ENCODE measurements around the gene THAP11.
A peak's percentile ranks its signal among the peaks of the same experiment; 100 is the strongest.
"Not testable (repeated sequence)": the region's sequence is repeated elsewhere in the genome, so short reads cannot be mapped to it uniquely, and the experiment has no call there.

THAP11 gene

DNA sequence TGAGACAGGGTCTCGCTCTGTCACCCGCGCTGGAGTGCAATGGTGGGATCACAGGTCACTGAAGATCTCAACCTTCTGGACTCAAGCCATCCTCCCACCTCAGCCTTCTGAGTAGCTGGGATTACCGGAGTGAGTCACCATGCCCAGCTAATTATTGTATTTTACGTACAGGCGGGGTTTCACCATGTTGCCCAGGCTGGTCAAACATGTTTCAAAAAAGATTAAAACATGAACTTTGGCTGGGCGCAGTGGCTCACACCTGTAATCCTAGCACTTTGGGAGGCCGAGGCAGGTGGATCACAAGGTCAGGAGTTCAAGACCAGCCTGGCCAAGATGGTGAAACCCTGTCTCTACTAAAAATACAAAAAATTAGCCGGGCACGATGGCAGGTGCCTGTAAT, 4.9 kb upstream of the THAP11 start:
- DNase-seq (ENCODE audit: low read depth), result not testable (repeated sequence)

DNA sequence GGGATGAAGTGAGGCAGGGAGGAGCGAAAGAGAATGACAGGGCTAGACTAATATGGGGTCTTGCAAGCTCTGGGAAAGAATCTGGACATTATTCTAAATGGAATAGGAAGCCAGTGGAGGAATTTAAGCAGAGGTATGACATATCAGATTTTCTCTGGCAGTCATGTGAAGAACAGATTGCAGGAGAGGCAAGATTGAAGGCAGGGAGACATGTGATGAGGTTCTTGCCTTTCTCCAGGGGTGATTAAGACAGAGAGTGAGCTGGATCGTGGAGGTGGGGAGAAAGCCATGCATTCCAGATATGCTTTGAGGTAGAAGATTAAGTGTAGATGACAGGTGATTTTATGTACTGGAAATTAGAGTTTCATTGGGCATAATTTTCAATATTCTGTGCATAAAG, 4.3 kb upstream of the THAP11 start:
- no peak for DNase-seq (ENCODE audit: low read depth)

DNA sequence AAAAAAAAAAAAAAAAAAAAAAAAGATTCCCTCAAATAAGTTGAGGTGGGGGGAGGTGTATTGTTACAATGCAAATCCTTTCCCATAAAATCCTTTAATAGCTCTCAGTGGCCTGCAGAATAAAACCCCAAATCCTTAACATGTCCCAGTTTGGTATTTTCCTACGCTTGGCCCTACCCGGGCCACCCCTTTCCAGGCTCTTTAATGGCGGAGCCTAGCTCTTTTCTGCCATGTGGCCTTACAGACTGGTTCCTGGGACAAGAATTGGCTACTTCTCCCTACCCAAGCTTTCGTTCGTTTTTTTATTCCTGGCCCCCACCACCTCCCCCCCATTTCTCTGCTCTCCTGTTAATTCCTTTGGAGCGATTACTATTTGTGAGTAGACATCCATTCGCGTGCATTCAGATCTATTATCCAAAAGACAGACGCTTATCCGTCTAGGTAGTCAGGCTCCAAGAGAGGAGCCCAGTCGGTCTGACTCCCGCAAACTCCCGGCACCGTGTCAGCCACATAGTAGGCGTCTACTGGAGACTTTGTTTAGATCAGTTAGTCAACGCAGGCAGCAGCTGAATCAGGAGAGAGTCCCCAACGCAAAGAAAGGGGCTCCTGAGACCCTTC, 813 bp upstream of the THAP11 start:
- DNase-seq (ENCODE audit: low read depth), result no peak

DNA sequence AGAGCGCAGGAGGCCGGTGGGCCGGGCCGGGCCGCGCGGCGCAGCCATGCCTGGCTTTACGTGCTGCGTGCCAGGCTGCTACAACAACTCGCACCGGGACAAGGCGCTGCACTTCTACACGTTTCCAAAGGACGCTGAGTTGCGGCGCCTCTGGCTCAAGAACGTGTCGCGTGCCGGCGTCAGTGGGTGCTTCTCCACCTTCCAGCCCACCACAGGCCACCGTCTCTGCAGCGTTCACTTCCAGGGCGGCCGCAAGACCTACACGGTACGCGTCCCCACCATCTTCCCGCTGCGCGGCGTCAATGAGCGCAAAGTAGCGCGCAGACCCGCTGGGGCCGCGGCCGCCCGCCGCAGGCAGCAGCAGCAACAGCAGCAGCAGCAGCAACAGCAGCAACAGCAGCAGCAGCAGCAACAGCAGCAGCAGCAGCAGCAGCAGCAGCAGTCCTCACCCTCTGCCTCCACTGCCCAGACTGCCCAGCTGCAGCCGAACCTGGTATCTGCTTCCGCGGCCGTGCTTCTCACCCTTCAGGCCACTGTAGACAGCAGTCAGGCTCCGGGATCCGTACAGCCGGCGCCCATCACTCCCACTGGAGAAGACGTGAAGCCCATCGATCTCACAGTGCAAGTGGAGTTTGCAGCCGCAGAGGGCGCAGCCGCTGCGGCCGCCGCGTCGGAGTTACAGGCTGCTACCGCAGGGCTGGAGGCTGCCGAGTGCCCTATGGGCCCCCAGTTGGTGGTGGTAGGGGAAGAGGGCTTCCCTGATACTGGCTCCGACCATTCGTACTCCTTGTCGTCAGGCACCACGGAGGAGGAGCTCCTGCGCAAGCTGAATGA, 606 bp downstream of the THAP11 start:
- peak; percentile 30 for DNase-seq (ENCODE audit: low read depth)

DNA sequence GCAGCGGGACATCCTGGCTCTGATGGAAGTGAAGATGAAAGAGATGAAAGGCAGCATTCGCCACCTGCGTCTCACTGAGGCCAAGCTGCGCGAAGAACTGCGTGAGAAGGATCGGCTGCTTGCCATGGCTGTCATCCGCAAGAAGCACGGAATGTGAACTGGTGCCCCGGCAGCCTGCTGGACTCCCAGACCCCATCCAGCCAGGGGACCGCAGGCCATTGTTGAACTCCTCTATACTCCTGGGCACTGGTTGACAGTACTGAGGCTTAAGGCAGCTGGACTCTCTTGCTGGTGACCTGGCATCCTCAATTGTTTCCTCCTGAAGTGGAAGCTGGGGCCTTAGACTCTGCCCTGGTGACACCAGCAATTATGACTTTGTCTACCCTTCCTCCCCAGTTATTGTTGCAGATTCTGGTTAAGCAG, 1.2 kb downstream of the THAP11 start:
- DNase-seq (ENCODE audit: low read depth), result no peak

DNA sequence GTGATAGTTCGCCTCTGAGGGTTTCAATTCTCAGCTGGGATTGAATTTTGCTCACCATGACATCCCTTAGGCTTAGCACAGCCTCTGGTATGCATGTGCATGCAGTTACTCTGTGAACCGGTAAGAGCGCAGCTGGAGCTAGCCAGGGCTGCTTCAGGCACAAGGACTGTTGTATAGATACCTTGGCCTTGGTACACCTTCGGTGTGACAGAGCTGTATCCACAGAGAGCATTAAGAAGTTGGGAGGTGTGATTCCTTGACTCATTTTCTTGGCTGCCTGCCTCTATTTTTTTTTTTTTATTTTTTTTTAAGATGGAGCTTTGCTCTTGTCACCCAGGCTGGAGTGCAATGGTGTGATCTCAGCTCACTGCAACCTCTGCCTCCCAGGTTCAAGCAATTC, 2.4 kb downstream of the THAP11 start:
- DNase-seq (ENCODE audit: low read depth), result no peak

DNA sequence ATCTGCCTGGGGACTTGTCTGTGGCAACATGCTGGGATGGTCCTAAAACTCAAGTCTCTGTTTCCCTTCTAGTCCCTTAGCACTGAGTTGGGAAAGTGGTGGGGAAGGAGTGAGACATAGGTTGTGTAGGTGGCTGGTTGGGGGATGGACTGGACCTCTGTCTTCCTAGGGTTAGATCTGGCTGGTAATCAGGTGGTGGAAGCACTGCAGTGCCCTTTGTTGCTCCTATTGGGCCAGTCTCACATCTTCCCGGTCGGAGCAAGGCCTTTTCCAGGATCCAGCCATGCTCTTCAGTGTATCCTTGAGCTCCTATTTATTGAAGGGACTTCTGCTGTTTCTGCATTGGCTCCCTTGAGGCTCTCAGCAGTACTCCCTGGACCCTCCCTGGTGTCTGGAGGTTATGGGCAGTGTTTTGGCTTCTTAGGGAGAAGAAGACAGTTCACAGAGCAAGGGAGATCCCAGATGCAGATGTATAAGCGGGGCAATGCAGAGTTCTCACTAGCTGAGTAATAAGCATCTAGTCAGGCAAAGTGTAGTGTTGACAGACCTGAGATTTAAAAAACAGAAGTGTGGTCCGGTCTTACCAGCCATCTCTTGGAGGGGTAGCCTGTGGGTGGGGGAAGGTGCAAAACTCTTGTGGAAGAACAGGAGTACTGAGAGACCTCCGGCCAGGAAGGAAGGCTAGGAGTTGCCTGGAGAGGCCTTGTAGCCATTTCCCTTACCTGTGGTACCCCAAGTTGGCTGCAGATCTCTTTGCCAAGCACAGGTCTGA, 3.4 kb downstream of the THAP11 start:
- no peak for DNase-seq (ENCODE audit: low read depth)

DNA sequence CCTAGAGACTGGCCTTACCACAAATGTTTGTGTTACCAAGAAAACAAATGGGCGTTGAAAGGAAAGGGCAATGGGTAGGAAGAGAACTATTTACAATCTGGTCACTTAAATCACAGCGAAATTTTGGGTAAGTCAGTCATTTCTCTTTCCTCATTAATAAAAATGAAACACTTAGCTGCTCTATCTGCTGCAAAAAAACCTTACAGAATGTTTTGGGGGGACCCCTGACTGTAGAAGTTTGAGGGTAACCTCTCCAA, 3.9 kb downstream of the THAP11 start:
- DNase-seq (ENCODE audit: low read depth), result no peak

DNA sequence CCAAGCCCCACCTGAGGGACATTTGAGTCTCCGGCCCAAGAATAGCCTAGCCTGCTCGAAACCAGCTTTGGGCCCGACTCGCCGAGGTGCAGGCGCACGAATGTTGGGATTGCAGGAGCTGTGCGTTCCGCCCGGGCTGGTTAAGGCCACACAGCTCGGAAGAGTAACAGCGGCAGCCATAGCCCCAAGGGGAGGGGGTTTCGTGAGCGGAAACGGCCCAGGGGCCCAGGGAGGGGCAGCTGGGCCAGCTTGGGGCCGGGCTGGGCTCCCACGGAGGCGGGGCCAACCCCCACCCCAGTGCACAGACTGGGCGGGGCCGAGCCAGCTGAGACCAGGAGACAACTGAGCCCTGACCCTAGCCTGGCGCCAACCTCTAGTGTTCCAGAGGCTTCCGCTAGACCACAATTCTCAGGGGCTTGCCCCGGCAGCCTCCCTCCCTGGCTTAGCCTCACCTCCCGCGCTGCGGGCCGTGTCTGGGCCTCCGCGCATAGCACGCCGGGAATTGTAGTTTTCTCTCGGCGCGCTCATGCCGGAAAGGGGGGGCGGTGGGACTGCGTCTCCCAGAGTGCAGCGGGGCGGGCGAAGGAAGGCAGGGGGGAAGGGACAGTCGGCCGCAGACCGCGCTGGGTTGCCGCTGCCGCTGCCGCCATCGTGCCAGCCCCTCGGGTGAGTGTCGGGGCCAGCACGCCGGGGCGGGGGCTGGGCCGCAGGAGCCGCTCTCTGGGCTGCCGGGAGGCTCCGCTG, 4.4 kb downstream of the THAP11 start, which contains the start of gene NUTF2:
NUTF2 (plus strand) TSS at position 614 of the 744 bp plus-strand sequence. CDS start 18,198 bp downstream, outside the sequence.
- peak; percentile 90 for DNase-seq (ENCODE audit: low read depth)

DNA sequence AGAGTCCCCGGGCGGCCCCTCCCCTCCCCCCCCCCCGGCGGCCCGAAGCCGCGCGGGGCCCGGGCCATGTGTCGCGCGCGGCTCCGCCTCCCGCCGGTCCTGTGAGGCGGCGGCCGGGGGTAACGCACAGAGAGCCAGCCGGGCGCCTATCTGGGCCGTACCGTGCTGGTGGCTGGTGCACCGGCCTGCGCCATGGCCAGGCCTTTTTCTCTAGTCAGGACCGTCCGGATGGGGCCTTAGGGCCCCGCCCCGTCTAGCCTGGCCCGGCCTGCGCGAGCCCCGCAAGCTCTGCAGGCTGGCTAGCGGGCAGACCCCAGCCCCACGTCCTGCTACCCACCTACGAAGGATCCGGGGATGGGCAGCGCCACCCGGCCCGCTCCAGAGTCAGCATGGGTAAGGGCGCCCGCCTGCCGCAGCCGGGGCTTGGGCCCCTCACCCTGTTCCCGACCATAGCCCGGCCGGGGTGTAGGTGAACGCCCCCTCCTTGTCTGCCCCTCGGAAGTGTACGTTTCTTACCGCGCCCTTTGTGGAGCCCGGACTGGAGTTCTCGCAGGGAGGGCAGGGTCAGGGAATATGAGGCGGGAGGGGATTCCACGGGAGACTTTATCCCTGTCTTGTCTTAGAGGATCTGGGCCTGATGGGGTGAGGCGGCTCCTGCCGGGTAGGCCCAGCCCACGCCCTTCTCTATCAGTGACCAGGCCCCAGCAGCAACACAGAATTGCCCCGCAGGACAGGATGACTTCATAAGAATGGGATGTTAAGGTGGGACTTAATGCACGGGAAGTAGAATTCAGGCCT, 5.1 kb downstream of the THAP11 start, which contains the start of gene CENPT:
CENPT (minus strand) TSS at position 630 of the 798 bp plus-strand sequence. CDS start 13,834 bp downstream, outside the sequence.
- peak; percentile 40 for DNase-seq (ENCODE audit: low read depth)

DNA sequence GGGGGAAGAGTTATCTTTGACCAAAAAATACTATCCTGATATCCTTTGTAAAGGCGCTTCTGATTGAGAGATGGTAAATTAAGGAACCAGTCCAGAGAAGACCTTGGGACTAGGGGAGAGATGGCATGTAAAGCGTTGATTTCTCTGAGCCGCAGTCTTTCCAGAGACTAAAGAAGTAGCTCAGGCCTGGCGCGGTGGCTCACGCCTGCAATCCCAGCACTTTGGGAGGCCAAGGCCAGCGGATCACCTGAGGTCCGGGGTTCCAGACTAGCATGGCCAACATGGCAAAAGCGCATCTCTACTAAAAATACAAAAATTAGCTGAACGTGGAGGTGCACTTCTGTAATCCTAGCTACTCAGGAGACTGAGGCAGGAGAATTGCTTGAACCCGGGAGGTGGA, 6.0 kb downstream of the THAP11 start:
- no peak for DNase-seq (ENCODE audit: low read depth)

DNA sequence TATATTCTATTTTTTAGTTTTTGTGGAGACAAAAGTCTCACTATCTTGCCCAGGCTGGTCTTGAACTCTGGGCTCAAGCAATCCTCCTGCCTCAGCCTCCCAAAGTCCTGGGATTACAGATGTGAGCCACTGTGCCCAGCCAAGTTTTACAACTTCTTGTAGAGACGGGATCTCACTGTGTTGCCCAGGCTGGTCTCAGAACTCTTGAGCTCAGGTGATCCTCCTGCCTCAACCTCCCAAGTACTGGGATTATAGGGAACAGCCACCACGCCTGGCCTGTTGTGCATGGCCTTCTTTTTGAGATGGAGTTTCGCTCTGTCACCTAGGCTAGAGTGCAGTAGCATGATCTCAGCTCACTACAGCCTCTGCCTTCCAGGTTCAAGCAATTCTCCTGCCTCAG, 11.6 kb downstream of the THAP11 start:
- DNase-seq (ENCODE audit: low read depth), result no peak

DNA sequence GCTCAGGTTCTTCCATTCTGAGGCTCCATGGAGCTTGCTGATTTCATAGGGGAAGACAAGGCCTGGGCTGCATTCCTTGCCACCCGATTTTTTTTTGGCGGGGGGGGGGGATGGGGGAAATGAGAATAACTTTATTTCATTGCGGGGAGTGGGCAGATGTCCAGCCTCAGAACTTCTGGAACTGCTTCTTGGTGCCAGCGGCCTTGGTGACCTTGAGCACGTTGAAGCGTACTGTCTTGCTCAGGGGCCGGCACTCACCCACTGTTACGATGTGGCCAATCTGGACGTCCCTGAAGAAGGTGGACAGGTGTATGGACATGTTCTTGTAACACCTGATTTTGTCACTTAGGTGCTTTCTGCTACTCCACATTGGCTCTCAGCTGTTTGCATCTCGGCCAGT, 13.7 kb downstream of the THAP11 start:
- DNase-seq (ENCODE audit: low read depth), result no peak

DNA sequence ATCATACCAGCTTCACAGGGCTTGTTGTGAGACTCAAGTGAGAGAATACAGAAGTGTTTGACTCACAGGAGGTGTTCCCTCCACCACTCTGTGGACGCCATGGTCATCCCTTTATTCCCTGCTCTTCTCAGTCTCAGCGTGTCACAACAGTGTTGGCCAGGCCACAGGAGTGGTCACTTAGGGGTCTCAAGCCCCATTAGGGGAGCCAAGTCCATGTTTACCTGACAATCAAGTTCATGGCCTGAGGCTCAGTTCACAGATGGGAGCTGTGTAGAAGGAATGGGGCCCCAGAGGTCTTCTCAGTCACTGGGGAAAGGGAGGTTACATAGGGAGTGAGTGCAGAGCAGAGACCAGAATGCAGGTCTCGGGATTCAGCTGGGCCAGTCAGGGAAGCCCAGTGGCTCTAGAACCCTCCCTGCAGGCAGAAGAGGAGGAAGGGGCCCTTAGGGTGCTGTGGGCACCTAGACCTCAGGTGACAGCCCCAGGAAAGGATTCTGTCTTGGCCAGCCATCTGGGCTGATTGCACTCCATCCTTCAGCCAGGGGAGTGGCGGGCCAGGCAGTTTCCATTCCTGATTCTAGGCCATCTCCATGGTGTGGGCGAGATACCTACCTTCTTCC, 14.9 kb downstream of the THAP11 start:
- no peak for DNase-seq (ENCODE audit: low read depth)

DNA sequence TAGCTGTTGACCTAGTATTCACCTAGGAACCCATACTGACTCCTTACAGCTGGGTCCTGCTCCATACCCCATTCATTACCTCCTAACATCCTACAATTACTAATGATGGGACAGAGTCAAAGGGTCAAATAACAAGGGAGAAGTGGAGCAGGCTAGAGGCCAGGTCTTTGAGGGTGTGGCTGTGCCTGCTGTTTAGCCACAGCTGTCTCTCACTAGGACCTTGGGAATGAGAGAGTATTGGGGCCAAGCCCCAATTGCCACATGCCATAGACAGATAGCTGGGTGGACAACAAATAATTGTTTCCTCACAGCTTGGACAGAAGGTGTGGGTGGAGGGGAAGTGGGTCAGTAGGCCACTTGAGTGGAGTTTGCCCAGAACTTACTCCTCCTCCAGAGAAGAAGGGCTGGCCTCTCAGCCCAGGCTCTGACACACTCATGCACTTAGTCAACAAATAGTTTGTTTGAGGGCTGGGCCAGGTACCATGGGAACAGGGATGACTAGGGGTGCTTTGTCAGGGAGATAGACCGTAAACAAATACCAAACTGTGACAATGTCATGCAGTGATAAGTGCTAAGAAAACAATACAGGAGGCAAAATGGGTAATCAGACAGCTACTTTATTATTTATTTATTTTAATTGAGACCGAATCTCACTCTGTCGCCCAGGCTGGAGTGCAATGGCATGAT, 15.6 kb downstream of the THAP11 start:
- DNase-seq (ENCODE audit: low read depth), result no peak

DNA sequence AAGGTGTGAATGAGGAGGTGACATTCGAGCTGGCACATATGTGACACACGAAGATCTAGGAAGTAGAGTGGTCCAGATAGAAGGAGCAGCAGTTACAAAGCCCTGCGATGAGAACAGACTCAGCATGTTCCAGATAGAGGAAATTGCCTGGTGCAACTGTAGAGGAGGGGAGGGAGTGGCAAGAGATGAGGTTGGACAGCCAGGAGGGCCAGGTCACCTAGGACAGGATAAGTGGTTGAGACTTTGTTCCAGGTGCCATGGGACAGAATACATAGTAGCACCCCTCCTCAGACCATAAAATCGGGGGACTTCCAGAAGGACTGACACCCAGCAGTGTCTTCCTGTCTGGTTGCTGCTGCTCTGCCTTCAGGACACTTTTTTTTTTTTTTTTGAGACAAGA, 16.4 kb downstream of the THAP11 start:
- DNase-seq (ENCODE audit: low read depth), result no peak

DNA sequence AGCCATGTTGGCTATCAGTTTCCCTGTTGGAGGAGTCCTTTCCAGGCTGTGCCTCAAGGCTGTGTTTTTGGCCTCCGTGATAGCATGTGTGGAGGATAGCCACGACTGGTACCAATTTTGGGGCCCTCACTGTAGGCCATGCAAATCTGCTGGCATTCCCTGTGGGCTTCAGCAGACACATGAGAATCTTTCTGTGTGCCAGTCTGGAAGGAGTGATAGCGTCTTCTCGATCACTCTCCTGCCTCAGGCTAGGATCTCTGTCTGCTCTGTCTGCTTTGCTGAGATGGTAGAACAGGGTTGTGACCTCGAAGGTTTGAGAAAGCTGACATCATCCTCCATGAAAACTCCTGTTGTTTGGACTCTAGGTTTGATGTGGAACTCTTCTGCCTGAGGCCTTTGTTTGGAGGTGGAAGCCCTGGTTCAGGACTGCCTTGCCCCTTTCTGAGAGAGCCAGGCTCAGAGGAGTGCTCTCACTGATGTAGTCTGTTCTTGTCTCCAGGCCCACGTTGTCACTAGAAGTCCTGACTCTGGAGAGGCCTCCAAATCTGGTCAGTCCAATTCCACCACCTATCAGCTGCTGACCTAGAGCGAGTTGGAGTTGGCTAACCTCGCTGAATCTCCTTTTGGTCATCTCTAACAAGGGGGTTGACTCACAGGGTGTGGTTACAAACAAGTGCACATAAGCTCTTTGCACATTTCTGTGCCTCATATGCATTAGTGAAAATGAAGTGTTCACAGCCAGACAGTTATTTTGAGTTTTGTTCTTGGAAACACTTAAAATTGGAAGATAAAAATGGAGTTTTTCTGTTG, 18.7 kb downstream of the THAP11 start:
- DNase-seq (ENCODE audit: low read depth), result no peak

DNA sequence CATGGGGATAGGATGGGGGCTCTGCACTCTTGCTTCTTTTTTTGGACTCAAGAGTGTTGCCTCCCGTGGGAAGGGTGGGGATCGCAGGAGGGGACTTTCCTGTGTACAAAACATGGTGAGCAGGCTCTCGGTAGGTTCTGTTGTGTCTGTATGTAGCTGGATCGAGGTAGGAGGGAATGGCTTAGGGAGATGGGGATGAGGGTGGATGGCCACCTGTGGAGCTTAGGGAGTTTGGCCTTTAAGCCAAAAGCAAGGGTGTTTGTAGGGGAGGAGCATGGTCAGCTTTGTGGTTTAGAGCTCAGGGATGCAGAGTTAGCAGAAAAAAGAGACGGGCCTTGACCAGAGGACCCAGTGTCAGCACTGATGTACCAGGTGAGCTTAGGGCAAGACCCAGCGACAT, 19.8 kb downstream of the THAP11 start:
- no peak for DNase-seq (ENCODE audit: low read depth)

All from stimulated activated CD8-positive, alpha-beta memory T cell treated with anti-CD3 and anti-CD28 coated beads, Interleukin-12 subunit alpha, Interleukin-12 subunit beta, amount 100 ng/mL, for 1 hour (primary cell).